ENCODE data around the gene PGAP6. TPM values are rescaled to one million over a fixed set of nuclear protein-coding genes. Genes with fewer than 3 reads are reported as not detected.

PGAP6 gene
- total and polyA plus RNA-seq, 9 of the 15 experiments (the other 6 are each of a cell fraction or from before 2014, with no cell fraction given) = 0.45 to 50.2 (median 39.3) TPM

DNA sequence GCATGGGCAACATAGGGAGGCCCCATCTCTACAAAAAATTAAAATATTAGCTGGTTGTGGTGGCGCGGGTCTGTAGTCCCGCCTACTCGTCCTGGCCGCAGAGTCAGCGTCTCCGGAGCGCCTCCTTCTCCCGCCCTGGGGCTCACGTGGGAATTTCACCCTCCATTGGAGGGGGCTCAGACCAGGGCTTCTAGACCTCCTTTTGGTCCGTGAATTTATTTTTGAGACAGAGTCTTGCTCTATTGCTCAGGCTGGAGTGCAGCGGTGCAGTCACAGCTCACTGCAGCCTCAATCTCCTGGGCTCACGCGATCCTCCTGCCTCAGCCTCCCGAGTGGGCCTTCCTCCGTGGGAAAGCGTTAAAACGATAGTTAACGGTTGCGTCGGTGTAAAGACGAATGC is 14.8 kb upstream of the PGAP6 start (continued):
- TF ChIP-seq, protein P1, sequence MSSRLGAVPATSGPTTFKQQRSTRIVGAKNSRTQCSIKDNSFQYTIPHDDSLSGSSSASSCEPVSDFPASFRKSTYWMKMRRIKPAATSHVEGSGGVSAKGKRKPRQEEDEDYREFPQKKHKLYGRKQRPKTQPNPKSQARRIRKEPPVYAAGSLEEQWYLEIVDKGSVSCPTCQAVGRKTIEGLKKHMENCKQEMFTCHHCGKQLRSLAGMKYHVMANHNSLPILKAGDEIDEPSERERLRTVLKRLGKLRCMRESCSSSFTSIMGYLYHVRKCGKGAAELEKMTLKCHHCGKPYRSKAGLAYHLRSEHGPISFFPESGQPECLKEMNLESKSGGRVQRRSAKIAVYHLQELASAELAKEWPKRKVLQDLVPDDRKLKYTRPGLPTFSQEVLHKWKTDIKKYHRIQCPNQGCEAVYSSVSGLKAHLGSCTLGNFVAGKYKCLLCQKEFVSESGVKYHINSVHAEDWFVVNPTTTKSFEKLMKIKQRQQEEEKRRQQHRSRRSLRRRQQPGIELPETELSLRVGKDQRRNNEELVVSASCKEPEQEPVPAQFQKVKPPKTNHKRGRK (tag; IDR thresholded peaks at IDR 0.05) = no peak
- TF ChIP-seq ZNF717 (CRISPR knock-in tag; IDR thresholded peaks at IDR 0.05) (no peak), ZNF324 (CRISPR knock-in tag; IDR thresholded peaks at IDR 0.05) (no peak), ETV1 (tag; conservative IDR thresholded peaks at IDR 0.05; ENCODE audit: low read depth) (no peak), DMBX1 (CRISPR knock-in tag; IDR thresholded peaks at IDR 0.05; ENCODE audit: borderline replicate concordance) (no peak; the same call in 1 of the 2 replicates), RAD51 (IDR thresholded peaks at IDR 0.05; ENCODE audit: borderline replicate concordance, low read depth) (peak; percentile 66), LARP7 (IDR thresholded peaks at IDR 0.05) (no peak), GTF3C2 (IDR thresholded peaks at IDR 0.05; ENCODE audit: borderline replicate concordance, extremely low read depth, insufficient read length) (no peak), BRD4 (IDR thresholded peaks at IDR 0.05) (no peak), HNRNPUL1 (IDR thresholded peaks at IDR 0.05; ENCODE audit: low read length) (no peak), ZNF174 (CRISPR knock-in tag; IDR thresholded peaks at IDR 0.05) (no peak), RB1 (IDR thresholded peaks at IDR 0.05; ENCODE audit: low read depth) (no peak; the same call in 1 of the 2 replicates), CTBP1 (IDR thresholded peaks at IDR 0.05; ENCODE audit: borderline replicate concordance) (no peak), ZNF239 (CRISPR knock-in tag; IDR thresholded peaks at IDR 0.05) (no peak), CHD1 (IDR thresholded peaks at IDR 0.05; ENCODE audit: low read length) (peak; percentile 30), MYBL2 (IDR thresholded peaks at IDR 0.05; ENCODE audit: low read depth) (peak; percentile 60), MYBL2 (CRISPR knock-in tag; IDR thresholded peaks at IDR 0.05; ENCODE audit: borderline replicate concordance) (no peak), ZNF175 (CRISPR knock-in tag; IDR thresholded peaks at IDR 0.05; ENCODE audit: low read depth) (no peak), TCF7 (IDR thresholded peaks at IDR 0.05; ENCODE audit: borderline replicate concordance) (no peak), ILF3 (IDR thresholded peaks at IDR 0.05; ENCODE audit: borderline replicate concordance) (no peak), NELFE (IDR thresholded peaks at IDR 0.05; ENCODE audit: insufficient read depth, insufficient read length) (no peak), MAZ (CRISPR knock-in tag; conservative IDR thresholded peaks at IDR 0.05 in 1 of 2, IDR thresholded peaks at IDR 0.05 in 1 of 2) (peak; percentile 11 to 75; a peak in 3 of 4 replicates)
- TF ChIP-seq, protein P2, sequence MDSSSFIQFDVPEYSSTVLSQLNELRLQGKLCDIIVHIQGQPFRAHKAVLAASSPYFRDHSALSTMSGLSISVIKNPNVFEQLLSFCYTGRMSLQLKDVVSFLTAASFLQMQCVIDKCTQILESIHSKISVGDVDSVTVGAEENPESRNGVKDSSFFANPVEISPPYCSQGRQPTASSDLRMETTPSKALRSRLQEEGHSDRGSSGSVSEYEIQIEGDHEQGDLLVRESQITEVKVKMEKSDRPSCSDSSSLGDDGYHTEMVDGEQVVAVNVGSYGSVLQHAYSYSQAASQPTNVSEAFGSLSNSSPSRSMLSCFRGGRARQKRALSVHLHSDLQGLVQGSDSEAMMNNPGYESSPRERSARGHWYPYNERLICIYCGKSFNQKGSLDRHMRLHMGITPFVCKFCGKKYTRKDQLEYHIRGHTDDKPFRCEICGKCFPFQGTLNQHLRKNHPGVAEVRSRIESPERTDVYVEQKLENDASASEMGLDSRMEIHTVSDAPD (CRISPR knock-in tag; IDR thresholded peaks at IDR 0.05) = no peak
- TF ChIP-seq, protein P3, sequence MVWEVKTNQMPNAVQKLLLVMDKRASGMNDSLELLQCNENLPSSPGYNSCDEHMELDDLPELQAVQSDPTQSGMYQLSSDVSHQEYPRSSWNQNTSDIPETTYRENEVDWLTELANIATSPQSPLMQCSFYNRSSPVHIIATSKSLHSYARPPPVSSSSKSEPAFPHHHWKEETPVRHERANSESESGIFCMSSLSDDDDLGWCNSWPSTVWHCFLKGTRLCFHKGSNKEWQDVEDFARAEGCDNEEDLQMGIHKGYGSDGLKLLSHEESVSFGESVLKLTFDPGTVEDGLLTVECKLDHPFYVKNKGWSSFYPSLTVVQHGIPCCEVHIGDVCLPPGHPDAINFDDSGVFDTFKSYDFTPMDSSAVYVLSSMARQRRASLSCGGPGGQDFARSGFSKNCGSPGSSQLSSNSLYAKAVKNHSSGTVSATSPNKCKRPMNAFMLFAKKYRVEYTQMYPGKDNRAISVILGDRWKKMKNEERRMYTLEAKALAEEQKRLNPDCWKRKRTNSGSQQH (CRISPR knock-in tag; IDR thresholded peaks at IDR 0.05) = no peak

Data from K562 (cell line).